ENCODE measurements around the gene MMS19.
"Not testable (repeated sequence)": the region's sequence is repeated elsewhere in the genome, so short reads cannot be mapped to it uniquely, and the experiment has no call there.

- not testable (repeated sequence) for TF ChIP-seq CTCF, POLR2A (IDR thresholded peaks at IDR 0.05)
Observed at GRCh38 chr10:97468781-97469180, 29.4 kb downstream of the MMS19 start.
